Calu3 (cell line): Measurements from ENCODE around the gene NUDT22. TPM values are rescaled to one million over a fixed set of nuclear protein-coding genes. Genes with fewer than 3 reads are reported as not detected.

Experiments
- BruUV-seq: library from RNA; stranded (reverse); fragments of 400-500 nt; replicated peaks from 2 replicates; lab custom pipeline; 2021; lab: Mats Ljungman, UMichigan
- CTCF ChIA-PET: fragments of 300-600 bp; sonication (Branson Sonifier 250); formaldehyde crosslinking; loops from one replicate; lab custom pipeline; 2022; ENCODE audit warnings: antibody characterized with exemption; lab: Charles Lee
- DNase-seq: peaks from one replicate; pipeline ENCODE4 v3.0.0; 2022
- H3K27ac Mint-ChIP-seq: one replicate; pipeline ENCODE4 v1.8.0; 2022; ENCODE audit warnings: mixed read lengths; ENCODE audit not compliant: unreplicated experiment
- H3K27me3 Mint-ChIP-seq: one replicate; pipeline ENCODE4 v1.8.0; 2022; ENCODE audit warnings: mixed read lengths; ENCODE audit not compliant: unreplicated experiment
- H3K36me3 Mint-ChIP-seq: one replicate; pipeline ENCODE4 v1.8.0; 2022; ENCODE audit warnings: mild to moderate bottlenecking, moderate library complexity, mixed read lengths; ENCODE audit not compliant: insufficient read depth, unreplicated experiment
- H3K4me1 Mint-ChIP-seq: one replicate; pipeline ENCODE4 v1.8.0; 2022; ENCODE audit warnings: mild to moderate bottlenecking, low read depth, mixed read lengths; ENCODE audit not compliant: unreplicated experiment
- H3K4me3 Mint-ChIP-seq: one replicate; pipeline ENCODE4 v1.8.0; 2022; ENCODE audit warnings: mild to moderate bottlenecking, low read depth, moderate library complexity, mixed read lengths; ENCODE audit not compliant: unreplicated experiment
- H3K9me3 Mint-ChIP-seq: one replicate; pipeline ENCODE4 v1.8.0; 2022; ENCODE audit warnings: low read depth, mixed read lengths; ENCODE audit not compliant: unreplicated experiment
- CTCF ChIP-seq: fragments of 200-600 bp; IDR thresholded peaks from one replicate; pipeline ENCODE4 v1.8.0; 2022; ENCODE audit warnings: antibody characterized with exemption; ENCODE audit not compliant: unreplicated experiment
- intact Hi-C: fragments of 100-400 bp; cut with micrococcal nuclease; formaldehyde crosslinking; loops from one replicate; pipeline ENCODE4 v1.10.0; 2022; ENCODE audit not compliant: unreplicated experiment
- total RNA-seq: library from RNA; stranded (reverse); gene quantifications from 2 replicates; pipeline ENCODE4 v1.2.3, GENCODE V29; 2022

Gene NUDT22
- total RNA-seq, 1 experiment from 2014 or later, result 58.7 TPM

GRCh38 chr11:64208086-64208795 is 17.8 kb upstream of the NUDT22 start:
- Mint-ChIP-seq H3K36me3 (peaks cover 64% of the 10 kb centered on the region), H3K27ac (peak overlapping the region; percentile 50), H3K4me1 (peaks cover 6% of the 10 kb centered on the region), H3K27me3 (no peaks in the 10 kb centered on the region), H3K9me3 (no peaks in the 10 kb centered on the region), H3K4me3 (no peak overlapping the region)
- CTCF ChIA-PET, result interaction anchor here (0.6 kb wide), 1 partner anchor 39 kb away, joined by 6 read pairs; no protein-coding TSS in a partner anchor
- no peak for DNase-seq
- no TSS peak for BruUV-seq
- TF ChIP-seq CTCF, result no peak
- intact Hi-C loops, result no loop called here

GRCh38 chr11:64208796-64209562 is 17.1 kb upstream of the NUDT22 start:
- no peak for DNase-seq
- H3K4me3 Mint-ChIP-seq, result no peak overlapping the region
- H3K4me1 Mint-ChIP-seq, result no peaks in the 10 kb centered on the region
- TF ChIP-seq CTCF, result no peak
- no TSS peak for BruUV-seq
- intact Hi-C loops, result no loop called here
- H3K27ac Mint-ChIP-seq, result peak overlapping the region; percentile 50
- no peaks in the 10 kb centered on the region for H3K27me3 Mint-ChIP-seq
- H3K9me3 Mint-ChIP-seq, result no peaks in the 10 kb centered on the region
- CTCF ChIA-PET, result no interaction called here
- peaks cover 62% of the 10 kb centered on the region for H3K36me3 Mint-ChIP-seq

GRCh38 chr11:64209563-64209843 is 16.6 kb upstream of the NUDT22 start:
- Mint-ChIP-seq H3K27me3 (no peaks in the 10 kb centered on the region), H3K36me3 (peaks cover 62% of the 10 kb centered on the region), H3K27ac (no peak overlapping the region), H3K4me3 (no peak overlapping the region), H3K9me3 (no peaks in the 10 kb centered on the region), H3K4me1 (no peaks in the 10 kb centered on the region)
- no TSS peak for BruUV-seq
- intact Hi-C loops, result no loop called here
- CTCF ChIA-PET, result no interaction called here
- no peak for DNase-seq
- TF ChIP-seq CTCF, result no peak

GRCh38 chr11:64210301-64211020 is 15.6 kb upstream of the NUDT22 start:
- no TSS peak for BruUV-seq
- no peaks in the 10 kb centered on the region for H3K9me3 Mint-ChIP-seq
- TF ChIP-seq CTCF, result no peak
- no peak overlapping the region for H3K4me3 Mint-ChIP-seq
- CTCF ChIA-PET, result interaction anchor here (0.7 kb wide), 1 partner anchor 122 kb away, joined by 5 read pairs; no protein-coding TSS in a partner anchor
- H3K4me1 Mint-ChIP-seq, result no peaks in the 10 kb centered on the region
- DNase-seq, result no peak
- intact Hi-C loops, result no loop called here
- H3K36me3 Mint-ChIP-seq, result peaks cover 60% of the 10 kb centered on the region
- H3K27ac Mint-ChIP-seq, result no peak overlapping the region
- H3K27me3 Mint-ChIP-seq, result no peaks in the 10 kb centered on the region
